Measurements from ENCODE around the gene PARD3B. TPM values are rescaled to one million over a fixed set of nuclear protein-coding genes. Genes with fewer than 3 reads are reported as not detected.

The PARD3B gene
- total and polyA plus RNA-seq, 2 of the 4 experiments (the other 2 are of a cell fraction), result 3.3 to 15.6 TPM

DNA sequence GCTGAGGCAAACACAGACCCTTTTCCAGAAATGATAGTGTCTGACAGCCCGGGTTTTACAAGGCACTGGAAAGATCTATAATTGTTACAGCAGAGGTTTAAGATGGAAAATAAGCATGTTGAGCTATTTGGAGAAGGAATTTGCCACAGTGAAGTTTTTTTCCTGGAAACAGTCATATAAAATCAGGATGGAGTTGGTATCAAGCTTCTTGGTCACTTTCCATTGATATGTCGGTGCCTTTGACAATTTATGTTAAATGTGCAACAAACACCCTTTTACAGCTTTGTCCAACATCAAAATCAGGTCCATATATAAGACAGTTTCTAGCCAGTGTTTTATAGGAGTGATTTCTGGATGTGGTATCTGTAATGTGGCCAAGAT lies 1019.9 kb downstream of the PARD3B start:
- Histone ChIP-seq H2BK5ac (ENCODE audit: low read depth, low read length, poor library complexity, severe bottlenecking) (no peak overlapping the region), H4K5ac (ENCODE audit: low read depth, low read length) (no peak overlapping the region), H3K36me3 (ENCODE audit: control insufficient read depth, insufficient read depth, low read length) (no peaks in the 10 kb centered on the region; the same call in 1 of the 2 replicates), H2BK20ac (ENCODE audit: low read depth, low read length) (no peak overlapping the region), H4K20me1 (ENCODE audit: insufficient read depth, low read length) (no peaks in the 10 kb centered on the region), H4K8ac (ENCODE audit: low read depth in 2 of 2, low read length in 2 of 2) (no peak overlapping the region), H3K18ac (ENCODE audit: low read depth, low read length) (no peak overlapping the region), H3K14ac (replicated peaks; ENCODE audit: low read depth, low read length) (no peak overlapping the region), H4K91ac (ENCODE audit: insufficient read depth, low read depth, low read length) (no peak overlapping the region), H3K23ac (ENCODE audit: low read depth, low read length) (no peak overlapping the region), H3K4me1 (ENCODE audit: control insufficient read depth, insufficient read depth, low read length) (peaks cover 3% of the 10 kb centered on the region; the same call in 1 of the 2 replicates), H2BK120ac (ENCODE audit: low read depth, low read length) (no peak overlapping the region), H3K4me3 (ENCODE audit: insufficient read depth, low read depth, low read length) (no peak overlapping the region), H3K9me3 (ENCODE audit: control insufficient read depth, insufficient read depth, low read length) (no peaks in the 10 kb centered on the region), H3K27me3 (ENCODE audit: control insufficient read depth, insufficient read depth, low read length) (no peaks in the 10 kb centered on the region), H2AFZ (replicated peaks; ENCODE audit: low read length, poor library complexity) (no peak overlapping the region), H3K56ac (ENCODE audit: extremely low read depth, insufficient read depth, low read length) (no peak overlapping the region), H3K79me1 (ENCODE audit: low read depth in 1 of 2, low read length in 2 of 2) (no peaks in the 10 kb centered on the region), H3K4me2 (ENCODE audit: low read depth, low read length) (no peak overlapping the region), H2AK9ac (replicated peaks; ENCODE audit: low read depth, low read length, poor library complexity) (no peak overlapping the region), H3K27ac (ENCODE audit: insufficient read depth, low read length) (no peak overlapping the region), H2BK15ac (ENCODE audit: low read depth, low read length) (no peak overlapping the region), H2AK5ac (ENCODE audit: low read depth, low read length) (no peak overlapping the region), H3K4ac (ENCODE audit: low read depth, low read length) (no peak overlapping the region), H3K9ac (ENCODE audit: low read depth, low read length) (no peak overlapping the region), H3K9me1 (ENCODE audit: insufficient read depth, low read length) (0 out of 2 replicates have a peak, but pooled peaks cover 3% of the 10 kb centered on the region)
- dilution Hi-C loops (cut with HindIII; ENCODE audit: low sequenced_read_pairs, unreplicated experiment) (no loop called here), in situ Hi-C loops (cut with MboI; ENCODE audit: low sequenced_read_pairs) (no loop called here), intact Hi-C loops (cut with micrococcal nuclease) (no loop called here)
- CTCF ChIA-PET, result interaction anchor here (0.7 to 1.1 kb wide), 2 partner anchors 14 to 70 kb away, joined by 3 to 6 read pairs; no protein-coding TSS in a partner anchor
- POLR2A ChIA-PET (ENCODE audit: unreplicated experiment), result no interaction called here
- no peak for ATAC-seq (ENCODE audit: low read depth)
- 67% methylated on average over 1 of the region's 2 CpGs; no CpG with 5 or more reads in 1 of the 2 experiments for WGBS, 2 experiments (ENCODE audit: extremely low coverage in 2 of 2, insufficient read length in 1 of 2)
- no peak for TF ChIP-seq MAZ (IDR thresholded peaks at IDR 0.05; ENCODE audit: borderline replicate concordance, low read depth, low read length)
- TF ChIP-seq CHD1 (IDR thresholded peaks at IDR 0.05; ENCODE audit: low read depth, low read length), result no peak
- TF ChIP-seq, protein P1, sequence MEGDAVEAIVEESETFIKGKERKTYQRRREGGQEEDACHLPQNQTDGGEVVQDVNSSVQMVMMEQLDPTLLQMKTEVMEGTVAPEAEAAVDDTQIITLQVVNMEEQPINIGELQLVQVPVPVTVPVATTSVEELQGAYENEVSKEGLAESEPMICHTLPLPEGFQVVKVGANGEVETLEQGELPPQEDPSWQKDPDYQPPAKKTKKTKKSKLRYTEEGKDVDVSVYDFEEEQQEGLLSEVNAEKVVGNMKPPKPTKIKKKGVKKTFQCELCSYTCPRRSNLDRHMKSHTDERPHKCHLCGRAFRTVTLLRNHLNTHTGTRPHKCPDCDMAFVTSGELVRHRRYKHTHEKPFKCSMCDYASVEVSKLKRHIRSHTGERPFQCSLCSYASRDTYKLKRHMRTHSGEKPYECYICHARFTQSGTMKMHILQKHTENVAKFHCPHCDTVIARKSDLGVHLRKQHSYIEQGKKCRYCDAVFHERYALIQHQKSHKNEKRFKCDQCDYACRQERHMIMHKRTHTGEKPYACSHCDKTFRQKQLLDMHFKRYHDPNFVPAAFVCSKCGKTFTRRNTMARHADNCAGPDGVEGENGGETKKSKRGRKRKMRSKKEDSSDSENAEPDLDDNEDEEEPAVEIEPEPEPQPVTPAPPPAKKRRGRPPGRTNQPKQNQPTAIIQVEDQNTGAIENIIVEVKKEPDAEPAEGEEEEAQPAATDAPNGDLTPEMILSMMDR (conservative IDR thresholded peaks at IDR 0.05; ENCODE audit: low read depth, low read length), result no peak
- no peak for TF ChIP-seq SMC3 (IDR thresholded peaks at IDR 0.05; ENCODE audit: low read depth, low read length)
- no peak for TF ChIP-seq RCOR1 (IDR thresholded peaks at IDR 0.05; ENCODE audit: insufficient replicate concordance, low read length)
- TF ChIP-seq MAFK (IDR thresholded peaks at IDR 0.05; ENCODE audit: low read depth, low read length), result no peak
- no peak for TF ChIP-seq ELK1 (IDR thresholded peaks at IDR 0.05; ENCODE audit: borderline replicate concordance, low read depth, low read length)
- TF ChIP-seq RFX5 (IDR thresholded peaks at IDR 0.05; ENCODE audit: low read depth, low read length), result no peak
- TF ChIP-seq USF2 (IDR thresholded peaks at IDR 0.05; ENCODE audit: low read depth, low read length), result no peak
- no peak for TF ChIP-seq FOS (IDR thresholded peaks at IDR 0.05; ENCODE audit: low read depth, low read length)
- no peak for TF ChIP-seq NFE2L2 (IDR thresholded peaks at IDR 0.05; ENCODE audit: low read depth, low read length)
- no peak for TF ChIP-seq RAD21 (IDR thresholded peaks at IDR 0.05; ENCODE audit: low read length)
- no peak for TF ChIP-seq CEBPB (IDR thresholded peaks at IDR 0.05; ENCODE audit: low read depth, low read length)
- no peak for TF ChIP-seq MXI1 (IDR thresholded peaks at IDR 0.05; ENCODE audit: borderline replicate concordance, low read depth, low read length)
- TF ChIP-seq BHLHE40 (IDR thresholded peaks at IDR 0.05; ENCODE audit: low read depth, low read length), result no peak
- TF ChIP-seq POLR2A (IDR thresholded peaks at IDR 0.05; ENCODE audit: low read depth, low read length), result no peak
- BruUV-seq (replicated peaks), result no TSS peak
- no peak for DNase-seq
